ENCODE measurements around the gene UBE2N.
"Not testable (repeated sequence)": the region's sequence is repeated elsewhere in the genome, so short reads cannot be mapped to it uniquely, and the experiment has no call there.

UBE2N gene

DNA sequence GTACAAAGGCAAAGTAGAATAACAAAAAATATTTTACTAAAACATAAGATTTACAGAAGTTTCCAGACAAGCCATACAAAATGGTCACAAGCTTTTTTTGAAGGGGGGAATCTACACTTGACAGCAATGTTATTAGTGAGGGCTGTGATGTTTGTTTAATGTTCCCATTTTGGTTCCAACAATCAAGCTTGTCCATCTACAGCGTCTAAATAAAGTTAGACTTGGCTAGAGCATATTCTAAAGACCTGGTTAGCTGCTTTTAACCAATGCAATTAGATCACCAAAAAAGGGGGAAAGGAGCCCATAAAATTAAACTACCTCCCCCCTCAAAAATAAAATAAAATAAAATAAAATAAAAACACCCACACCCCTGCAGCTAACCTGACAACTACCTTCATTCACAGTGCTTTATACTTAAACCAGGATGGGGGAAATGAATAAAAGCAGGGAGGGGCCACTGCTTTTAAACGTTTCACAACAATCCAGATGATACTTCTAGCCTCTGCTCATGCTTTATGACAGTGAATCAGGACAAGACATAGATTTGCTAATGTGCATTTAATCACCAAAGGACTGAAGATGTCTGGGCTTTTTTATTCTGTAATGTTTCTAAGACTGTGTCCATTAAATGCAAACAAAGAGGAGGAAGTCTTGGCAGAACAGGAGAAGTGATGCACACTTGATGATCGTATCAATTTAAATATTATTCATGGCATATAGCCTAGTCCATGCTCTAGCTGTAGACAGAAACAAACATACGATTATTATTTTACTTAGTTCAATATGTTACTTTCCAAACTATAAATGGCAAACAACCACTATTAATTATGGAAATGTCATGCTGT is 32.2 kb downstream of the UBE2N start:
- DNase-seq, result not testable (repeated sequence)

DNA sequence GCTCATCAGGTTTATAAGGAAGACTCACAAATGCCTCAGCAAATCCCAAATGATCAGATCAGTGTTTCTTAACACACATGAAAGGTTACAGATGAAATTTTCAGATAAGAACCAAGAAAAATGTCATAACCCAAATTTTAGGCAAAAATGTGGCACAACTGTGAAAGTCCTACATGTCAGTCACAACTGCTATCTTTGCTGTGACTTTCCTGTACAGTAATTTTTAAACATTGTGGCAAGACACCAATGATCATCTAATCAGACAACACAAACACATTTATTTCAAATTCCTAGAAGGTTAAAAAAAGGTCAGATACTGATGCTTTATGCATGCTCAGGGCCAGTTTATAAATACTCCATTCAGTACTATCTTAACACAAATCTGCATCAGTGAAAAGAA is 32.9 kb downstream of the UBE2N start:
- DNase-seq, result no peak

DNA sequence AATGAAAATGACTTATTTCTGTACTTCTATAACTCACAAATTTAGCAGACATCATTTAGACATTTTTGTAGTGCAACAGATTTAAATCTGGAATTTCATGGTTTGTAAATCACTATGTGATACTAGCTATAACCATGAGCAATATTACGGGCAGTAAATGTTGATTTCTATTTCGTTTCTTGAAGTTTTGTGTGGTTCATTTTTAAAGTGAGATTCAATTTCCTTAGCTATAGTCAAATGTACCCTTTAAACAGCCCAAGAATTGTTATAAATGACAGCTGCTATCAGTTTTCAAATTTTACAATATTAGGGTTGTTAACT is 33.8 kb downstream of the UBE2N start:
- no peak for DNase-seq

DNA sequence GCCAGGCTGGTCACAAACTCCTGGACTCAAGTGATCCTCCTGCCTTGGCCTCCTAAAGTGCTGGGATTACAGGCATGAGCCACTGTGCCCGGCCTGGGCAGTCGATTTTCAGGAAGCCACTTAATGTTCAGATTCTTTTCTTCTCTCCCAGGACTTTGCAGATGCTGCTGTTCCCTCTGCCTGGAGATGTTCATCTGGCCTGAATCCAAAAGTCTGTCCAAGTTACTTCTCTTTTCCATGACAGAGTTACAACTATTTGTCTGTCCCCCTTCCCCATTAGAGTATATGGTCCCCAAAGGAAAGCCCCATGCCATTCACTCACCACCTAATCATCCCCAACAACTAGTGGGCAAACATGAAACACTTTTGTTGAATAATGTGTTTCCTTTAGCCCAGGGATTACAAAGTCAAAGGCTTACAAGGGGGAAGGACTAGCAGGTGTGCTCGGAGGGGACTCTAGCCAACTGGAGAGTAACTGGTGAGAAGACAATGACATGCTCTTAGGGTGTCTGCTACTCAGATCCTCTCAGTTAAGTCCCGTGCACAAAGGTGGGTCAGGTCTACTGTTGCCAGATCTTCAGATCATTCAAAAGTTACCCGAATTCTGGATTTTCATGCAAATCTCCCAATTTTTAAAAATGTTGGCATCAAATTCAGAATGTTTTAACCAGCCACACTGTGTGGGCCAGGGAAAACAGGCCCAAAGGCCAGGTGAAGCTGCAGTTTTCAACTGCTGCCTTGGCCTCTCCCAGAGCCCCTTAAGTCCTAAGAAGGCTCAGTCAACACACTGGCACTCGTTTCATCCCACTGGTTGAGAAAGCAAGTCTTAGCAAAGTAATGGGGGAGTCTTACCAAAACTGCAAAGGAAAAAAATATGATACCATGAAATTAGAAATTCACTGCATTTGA is 34.4 kb downstream of the UBE2N start:
- no peak for DNase-seq

DNA sequence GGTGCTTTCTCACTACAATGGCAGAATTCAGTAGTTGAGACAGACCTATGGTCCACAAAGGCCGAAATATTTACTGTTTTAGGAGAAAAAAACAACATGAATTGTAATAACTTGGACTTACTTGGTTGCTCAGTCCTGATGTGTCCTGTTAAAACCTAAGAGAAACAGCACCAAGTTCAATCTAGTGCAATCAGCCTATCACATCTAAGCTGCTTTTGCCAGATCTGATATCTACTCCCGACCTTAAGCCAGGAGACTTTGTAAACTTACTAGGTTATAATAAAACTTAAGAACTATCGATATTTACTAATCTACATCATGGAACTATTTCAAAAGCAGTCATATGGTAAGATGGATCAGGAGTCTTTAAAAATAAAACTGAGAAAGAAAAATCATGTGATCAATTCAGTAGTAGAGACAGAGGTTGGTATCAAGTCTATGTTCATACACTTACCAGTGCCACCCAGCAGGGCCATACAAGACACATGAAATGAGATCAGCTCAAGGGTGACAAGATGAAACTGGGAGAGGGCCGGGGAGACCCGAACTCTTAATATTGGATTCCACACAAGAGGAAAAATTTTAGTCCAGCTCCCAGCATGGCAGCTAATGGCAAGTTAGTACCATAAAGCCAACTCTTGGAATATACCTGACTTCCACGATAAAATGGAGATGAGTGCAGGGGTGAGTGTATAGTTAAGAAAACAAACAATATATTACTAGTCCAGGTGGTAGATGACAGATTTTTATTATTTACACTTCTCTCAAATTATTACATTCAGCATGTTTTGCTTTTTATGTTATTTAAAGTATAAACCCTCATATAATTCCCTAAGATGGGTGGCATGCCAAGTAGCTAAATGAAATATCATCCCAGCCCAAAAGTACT is 36.5 kb downstream of the UBE2N start:
- no peak for DNase-seq

DNA sequence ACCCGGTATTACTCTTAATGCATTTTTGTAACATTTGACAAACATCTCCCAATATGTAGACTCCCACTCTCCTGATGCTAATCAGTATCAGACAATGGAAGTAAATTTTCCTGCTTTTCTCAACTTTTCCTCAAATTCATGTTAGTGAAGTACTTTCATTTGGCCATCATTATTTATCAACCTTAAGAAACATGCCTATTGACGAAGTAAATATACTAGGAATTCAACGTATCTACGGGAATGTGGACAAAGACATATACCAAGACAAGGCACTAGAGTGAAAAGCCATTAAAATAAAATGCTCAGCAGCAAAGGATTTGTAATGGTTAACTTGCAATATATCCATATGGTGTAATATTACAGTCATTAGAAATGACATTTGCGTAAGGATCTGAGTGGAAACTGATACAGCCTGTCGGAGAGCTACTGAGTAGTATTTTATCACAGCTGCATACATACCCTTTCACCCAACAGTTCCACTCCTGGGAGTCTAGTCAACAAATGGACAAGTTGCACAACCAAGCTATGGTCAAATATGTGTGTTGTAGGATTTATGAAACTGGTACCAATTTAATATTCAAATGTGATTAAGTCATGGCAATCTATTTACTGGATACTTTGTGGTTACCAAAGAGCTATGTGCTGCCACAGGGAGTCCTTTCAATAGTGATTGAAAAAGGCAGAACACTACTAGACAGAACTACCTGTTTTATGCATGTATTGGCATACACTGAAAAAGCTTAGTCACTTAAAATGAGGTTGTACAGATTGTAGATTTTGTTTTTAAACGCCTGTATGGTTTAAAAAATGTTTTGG is 37.6 kb downstream of the UBE2N start:
- no peak for DNase-seq

DNA sequence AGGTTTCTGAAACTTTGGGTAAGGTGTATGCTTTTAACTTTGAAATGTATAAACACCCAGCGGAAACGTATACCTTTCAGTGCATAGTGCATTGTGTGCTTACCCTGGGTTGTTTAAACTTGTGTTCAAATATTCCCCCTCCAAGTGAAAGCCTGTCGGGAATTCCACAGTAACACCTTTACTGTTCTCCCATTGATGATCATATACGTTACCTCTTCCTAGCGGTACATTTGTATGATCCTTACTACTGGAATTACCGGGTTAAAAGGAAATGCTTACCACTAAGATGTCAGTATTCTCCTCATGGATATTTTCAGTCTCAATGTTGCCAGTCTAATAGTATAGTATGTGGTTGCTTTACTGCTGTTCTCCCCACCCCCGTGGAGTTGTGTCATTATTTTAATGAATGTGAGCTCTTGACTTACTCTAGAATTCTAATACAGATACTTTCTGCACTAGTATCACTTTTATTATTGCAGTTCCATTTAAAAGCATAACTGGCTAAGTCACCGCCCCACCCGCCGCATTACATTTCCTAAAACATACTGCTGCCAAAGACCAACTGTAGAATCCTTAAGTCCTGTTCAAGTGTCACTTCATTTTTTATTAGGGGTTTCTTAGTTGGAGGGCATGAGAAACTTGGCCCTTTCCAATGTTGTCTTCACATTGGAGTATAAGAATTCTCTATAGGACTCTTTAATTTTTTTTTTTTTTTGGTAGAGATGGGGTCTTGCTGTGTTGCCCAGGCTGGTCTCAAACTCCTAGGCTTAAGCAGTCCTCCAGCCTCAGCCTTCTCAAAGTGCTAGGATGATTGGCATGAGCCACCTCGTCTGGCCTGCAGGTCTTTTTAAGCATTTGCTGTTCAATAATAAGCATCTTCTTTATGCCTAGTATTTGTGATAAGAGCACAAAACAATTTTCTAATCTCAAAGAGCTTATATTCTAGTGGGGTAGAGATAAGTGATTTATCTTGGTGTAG is 39.1 kb downstream of the UBE2N start:
- no peak for DNase-seq

DNA sequence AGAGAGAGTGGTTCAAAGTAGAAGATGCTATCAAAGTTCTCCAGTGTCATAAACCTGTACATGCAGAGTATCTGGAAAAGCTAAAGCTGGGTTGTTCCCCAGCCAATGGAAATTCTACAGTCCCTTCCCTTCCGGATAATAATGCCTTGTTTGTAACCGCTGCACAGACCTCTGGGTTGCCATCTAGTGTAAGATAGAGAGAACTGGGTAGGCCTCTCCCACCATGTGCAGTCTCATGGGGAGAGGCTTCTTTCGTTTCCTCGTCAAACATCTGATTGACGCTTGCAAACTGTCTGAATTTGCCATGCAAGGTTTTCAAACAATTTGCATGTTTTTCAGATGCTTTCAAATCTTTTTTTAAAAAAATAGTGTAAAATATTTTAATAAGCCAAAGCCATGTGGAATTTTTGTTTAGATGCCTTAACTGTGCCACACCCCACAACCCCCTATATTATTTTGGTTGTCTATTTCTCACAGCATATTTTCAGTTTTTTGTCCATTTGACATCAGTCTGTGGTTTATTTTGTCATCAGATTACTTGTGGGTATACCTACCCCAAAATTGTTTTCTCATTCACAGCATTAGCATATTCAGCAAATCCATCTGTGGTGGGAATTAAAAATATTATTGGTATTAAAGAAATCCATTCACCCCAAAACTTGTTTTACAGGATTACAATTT is 42.4 kb downstream of the UBE2N start:
- DNase-seq, result not testable (repeated sequence)

DNA sequence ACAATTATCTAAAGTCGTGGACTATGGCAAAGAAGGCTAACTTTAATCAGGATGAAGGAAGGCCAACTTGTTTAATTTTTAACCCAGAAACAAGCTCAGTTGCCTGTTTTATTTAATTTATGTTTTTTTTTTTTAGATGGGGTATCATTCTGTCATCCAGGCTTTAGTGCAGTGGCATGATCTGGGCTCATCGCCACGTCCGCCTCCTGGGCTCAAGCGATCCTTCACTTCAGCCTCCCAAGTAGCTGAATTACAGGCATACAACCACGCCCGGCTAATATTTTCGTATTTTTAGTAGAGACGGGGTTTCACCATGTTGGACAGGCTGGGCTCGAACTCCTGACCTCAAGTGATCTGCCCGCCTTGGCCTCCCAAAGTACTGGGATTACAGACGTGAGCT is 44.3 kb downstream of the UBE2N start:
- DNase-seq, result no peak

DNA sequence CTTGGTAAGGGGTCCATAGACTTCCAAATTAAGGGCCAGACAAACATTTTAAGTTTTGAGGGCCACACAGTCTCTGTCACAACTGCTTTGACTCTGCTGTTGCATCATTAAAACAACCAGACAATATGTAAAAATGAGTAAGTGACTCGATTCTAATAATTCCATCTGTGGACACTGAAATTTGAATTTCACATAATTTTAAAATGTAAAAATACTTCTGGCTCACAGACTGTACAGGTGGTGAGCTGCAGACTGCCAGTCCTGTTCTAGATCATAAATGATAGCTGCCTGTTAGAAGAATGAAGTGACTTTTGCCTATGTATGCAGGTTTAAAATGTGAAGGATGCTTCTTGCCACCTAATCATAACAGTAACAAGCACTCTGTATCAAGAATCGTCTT is 48.3 kb downstream of the UBE2N start:
- DNase-seq, result no peak

DNA sequence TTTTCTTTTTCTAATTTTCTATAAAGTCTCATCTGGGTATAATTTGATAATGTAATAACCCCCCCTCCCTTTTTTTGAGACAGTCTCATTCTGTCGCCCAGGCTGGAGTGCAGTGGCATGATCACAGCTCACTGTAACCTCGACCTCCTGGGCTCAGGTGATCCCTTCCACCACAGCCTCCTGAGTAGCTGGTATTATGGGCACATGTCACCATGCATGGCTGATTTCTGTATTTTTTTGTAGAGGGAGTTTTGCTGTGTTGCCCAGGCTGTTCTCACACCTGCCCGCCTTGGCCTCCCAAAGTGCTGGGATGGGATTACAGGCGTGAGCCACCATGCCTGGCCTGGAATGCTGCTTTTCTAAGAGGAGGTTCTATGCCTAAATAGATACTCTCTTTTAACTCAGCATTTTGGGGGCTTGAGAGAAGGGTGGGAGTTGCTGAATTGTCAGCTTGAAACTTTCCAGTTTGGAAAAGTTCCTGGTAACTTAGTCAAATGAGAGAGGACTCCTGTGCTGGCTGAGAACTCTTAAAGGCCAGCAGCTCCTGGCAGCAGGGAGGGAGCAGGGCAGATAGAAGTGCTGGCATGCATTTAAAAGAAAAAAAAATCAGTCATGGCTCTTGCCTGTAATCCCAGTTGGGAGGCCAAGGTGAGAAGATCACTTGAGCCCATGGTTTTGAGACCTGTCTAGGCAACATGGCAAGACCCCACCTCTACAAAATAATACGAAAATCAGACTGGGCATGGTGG is 51.0 kb downstream of the UBE2N start:
- DNase-seq, result no peak

DNA sequence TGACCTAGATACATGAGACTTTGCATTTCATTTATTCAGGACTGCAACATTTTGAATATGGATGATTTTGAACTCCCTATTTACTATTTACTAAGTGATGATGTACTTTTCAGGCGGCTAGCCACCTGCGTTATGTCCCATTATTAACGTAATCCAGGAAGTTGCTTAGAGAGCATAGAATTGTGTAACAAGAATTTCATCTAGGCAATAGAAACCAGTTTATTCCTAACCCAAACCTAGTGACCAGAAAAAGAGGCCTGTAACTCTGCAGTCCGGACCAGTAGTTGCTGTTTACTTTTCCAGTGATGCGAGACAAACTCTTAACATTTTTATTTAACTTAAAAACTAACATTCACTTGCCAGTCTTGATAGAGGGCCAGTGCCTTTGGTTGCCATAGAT is 51.7 kb downstream of the UBE2N start:
- DNase-seq, result no peak

DNA sequence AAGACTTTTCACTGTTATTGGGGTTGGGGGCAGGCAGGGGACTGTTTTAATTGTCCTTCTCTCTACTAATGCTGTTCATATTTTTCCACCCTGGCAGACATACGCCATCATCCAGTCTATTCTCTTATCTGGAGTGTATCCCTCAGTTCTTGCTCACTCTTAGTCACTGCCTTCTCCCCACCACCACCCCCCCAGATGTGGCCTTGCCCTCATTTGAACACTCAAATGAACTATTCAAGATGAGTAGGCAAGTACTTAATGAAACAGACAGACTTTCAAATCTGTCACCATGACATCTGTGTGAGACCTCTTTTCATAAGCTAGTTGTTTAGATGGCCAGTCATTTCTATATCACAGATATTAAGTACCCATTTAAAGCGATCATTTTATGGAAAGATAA is 54.0 kb downstream of the UBE2N start:
- DNase-seq, result no peak

DNA sequence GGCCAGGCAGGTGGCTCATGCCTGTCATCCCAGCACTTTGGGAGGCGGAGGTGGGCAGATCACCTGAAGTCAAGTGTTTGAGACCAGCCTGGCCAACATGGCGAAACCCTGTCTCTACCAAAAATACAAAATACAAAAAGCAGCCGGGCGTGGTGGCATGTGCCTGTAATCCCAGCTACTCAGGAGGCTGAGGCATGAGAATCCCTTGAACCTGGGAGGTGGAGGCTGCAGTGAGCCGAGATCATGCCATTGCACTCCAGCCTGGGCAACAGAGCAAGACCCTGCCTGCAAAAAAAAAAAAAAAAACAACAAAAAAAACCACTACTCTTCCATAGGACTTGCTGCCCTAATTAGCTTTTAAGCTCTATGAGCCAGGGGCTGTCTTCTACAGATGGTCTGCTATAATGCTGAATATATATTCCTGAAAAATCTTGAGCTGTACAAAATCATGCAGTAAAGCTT is 59.7 kb downstream of the UBE2N start:
- not testable (repeated sequence) for DNase-seq

DNA sequence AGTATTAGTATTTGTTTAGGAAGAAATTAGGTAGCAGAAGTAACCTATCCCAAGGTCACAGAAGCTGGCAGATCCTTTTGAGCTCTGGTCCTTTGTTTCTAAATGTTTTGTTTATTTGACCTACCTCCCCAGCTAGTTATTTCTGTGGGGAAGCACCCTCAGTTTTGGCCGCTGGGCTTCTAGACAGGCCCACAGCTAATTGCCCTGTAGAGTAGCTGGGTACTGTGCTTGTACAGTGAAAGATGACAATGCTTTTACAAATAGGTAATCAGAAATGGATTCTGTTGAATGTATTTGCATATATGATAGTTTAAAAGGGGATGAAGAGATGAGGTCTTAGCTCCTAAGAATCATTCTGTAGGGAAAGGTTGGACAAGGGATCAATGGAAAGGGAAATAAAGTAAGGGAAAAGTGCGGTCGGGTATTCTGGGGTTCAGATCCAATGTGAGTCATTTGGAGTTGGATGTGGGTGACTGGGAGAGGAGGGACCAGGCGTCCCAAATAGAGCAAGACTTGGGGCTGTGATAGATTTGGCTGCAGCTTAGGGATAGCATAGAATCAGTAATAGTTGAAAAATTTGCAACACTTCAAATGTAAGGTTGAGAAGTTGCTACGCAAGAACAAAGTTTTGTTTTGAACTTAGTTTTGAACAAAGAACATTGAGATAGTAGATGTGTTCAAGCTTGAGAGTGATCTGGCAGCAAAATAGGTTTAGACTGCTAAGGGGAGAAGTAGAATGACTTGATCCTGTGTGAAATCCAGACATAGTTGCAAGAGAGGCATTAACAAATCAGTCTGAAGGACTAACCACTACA is 60.4 kb downstream of the UBE2N start:
- no peak for DNase-seq

DNA sequence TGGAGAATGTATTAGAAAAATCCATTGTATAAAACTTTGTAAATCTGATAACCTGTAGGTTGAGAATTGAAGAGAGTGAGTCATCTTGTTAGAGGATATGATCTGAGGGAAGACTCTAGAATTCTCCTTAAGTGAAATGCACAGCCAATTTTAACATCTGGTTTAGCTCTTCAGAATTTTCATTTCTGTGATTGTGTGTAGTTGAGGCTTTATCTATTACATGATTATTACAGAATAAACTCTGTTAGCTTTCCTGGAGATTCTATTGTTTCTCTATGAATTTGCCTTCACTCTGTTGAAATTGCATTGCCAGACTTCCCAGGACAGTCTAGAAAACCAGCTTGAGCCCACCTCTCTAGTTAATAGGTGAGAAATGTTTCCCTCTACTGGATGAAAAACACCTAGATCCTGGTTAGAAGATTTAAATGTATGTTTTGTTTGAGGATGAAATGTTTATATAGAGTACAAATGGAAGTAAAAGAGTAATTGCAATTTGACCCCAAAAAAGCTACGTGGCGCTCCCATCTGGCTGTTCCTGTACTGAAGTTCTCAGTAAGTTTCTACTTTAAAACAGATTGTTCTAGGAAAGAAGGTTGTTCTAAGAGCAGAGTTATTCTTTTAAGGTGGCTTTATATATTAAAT is 61.1 kb downstream of the UBE2N start:
- DNase-seq, result no peak

DNA sequence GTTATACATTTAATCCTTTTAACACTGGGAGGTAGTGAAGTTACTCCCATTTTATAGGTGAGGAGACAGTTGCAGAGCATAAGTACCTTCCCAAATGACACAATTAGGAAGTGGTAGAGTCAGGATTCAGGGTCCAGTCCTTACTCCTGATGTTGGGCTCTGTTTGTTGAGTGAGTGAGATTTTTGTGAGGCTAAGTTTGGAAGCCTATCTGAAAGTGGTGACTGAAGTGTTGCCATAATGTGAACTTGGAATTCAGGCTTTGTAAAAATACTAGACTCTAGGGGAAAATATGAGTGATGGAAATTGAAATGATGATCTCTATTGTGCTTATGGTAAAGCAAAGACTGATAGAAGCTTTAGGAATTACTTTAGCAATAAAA is 61.8 kb downstream of the UBE2N start:
- DNase-seq, result no peak

DNA sequence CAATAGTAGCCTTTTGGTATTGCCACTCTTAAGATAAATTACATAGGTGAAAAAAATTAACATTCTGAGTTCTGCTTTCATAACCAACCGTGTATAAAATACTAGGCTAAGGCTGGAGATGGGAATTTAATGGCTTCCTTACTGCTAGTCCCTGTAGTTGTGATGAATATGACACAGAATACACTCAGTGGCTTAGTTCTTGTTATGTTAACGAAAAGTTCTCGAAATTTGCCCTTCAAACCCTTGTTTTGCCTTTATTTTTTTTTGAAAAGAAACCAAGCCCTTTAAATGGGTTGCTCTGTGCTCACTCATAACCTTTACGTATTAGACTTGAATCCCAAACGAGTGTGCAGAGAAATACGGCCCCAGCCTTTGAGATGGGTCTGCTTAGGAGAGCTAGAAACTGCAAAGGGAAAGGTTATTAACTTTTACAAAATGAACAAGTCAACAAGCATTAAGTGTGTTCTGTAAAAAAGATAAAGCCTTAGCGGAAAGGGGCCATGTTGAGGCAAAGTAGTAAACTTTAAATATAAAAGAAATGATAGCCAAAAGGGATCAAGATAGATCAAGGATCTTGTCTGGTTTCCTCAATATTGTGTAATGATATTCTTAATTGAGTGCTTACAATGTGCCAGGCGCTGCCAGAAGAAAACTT is 62.3 kb downstream of the UBE2N start:
- no peak for DNase-seq
